ENCODE data around the gene PPIA.
A peak's percentile ranks its signal among the peaks of the same experiment; 100 is the strongest.

Gene PPIA

GRCh38 chr7:44796504-44797328 lies at the start of gene PPIA:
PPIA (plus strand) TSS chr7:44796681; CDS start chr7:44796725, 44 bp downstream.
- DNase-seq = peak; percentile 96

DNA sequence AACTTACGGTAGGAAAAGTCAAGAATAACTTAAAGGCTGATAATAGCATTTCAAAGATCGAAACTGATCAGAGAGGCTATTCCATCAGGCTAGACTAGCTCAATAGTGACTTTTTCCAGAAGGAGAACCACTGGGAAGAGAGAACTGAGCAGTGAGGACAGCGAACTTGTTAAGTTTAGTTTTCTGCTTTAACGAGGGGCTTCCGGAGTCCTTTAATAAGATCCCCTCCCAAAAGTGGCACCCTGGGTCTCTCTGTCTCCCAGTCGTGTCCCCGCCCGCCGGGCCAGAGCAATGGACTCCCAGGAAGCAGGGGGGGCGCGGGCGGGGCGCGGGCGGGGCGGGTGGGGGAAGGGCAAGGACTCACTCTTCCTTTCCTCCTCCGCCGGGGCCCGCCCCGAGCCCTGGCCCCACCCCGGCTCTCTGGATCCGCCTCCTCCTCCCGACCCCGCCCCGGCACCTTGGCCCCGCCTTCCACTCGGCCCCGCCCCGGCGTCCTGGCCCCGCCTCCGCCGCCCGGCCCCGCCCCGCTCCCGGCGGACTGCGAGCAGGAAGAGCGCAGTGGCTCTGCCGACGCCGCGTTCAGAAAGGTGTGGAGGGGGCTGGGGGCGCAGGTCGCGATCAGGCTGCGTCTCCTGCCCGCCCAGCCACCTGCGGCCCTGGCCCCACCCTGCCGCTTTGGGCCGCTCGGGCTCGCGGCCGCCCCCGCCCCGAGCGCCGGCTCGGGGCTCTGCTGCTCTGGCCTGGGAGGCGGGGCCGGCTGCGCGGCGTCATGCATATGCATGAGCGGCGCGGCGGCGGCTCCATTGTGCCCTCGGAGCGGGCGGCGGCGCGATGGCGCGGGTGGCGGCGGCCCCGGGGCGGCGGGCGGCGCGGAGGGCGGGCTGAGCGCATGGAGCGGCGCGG lies 48.2 kb upstream of the PPIA start, which contains the start of gene ZMIZ2:
TSS of gene ZMIZ2 (plus strand) at position 803 of the 903 bp plus-strand sequence. CDS start 7,403 bp downstream, outside the sequence.
- peak; percentile 96 for DNase-seq

DNA sequence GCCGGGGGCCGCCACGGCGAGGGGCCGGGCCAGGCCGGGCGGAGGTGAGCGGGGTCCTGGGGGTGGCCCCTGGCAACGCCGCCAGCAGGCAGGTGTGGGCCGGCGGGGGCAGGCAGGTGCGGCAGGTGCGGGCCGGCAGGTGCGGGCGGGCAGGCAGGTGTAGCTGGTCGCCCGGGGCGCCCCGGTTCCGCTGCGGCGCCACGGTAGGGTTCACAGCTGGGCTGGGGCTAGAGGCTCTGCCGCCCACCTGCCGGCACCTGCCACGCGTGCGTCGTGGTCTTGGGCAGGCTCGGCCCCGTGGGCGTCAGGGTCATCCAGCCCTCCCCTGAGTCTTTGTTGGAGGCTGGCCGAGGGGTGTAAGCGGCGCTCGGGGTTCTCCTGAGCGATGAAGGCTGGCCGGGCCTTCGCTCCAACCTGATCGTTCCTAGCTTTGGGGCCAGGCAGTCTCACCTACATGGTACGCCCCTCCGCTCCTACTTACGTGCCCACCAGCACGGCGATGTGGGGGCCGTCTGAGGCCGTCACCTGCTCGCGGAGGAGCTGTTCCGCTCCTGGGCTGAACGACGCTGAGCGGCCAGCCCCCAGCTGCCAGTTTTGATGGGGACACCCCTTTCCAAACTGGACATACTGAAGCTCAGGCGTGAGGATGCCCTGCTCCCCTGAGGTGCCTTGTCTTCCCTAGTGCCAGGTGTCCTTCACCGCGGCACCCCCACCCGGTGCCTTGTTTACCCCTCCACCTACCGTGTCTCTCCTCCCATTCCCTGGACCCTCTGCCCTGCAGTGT lies 47.3 kb upstream of the PPIA start:
- DNase-seq = no peak

DNA sequence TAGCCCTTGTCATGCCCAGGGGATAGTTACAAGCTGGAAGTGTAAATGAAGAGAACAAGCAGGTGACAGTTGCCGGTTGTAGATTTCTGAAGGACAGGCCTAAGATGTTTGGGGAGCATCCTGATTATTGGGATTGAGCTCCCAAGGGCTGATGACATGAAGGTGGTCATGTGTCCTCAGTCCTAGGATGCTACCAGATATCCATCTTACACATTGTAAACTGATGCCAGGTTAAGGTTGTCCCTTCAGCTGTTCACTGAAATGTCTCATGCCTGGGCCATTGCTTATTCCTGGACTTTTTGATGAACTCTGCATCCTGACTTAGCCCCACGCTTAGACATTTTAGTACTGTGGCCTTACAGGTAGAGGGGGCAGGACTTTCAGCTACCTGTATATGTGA lies 46.5 kb upstream of the PPIA start:
- no peak for DNase-seq

DNA sequence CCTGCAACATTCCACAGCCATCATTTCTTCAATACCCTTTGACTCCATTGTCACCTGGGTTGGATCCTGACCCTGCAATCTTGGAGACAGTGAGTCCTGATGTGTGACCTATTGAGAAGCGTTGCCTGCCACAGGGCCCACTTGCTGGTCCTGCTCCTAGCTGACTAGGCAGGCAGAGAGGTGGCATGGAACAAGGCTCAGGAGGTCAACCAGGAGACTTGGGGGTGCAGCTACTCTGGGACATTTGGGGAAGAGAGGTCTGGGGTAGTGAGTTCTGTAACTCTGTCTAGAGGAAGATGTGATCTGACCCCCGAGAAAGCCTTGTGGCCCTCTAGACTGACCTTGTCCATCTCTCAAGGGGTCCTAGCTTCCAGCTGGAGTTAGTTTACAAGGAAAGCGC lies 46.1 kb upstream of the PPIA start:
- no peak for DNase-seq

DNA sequence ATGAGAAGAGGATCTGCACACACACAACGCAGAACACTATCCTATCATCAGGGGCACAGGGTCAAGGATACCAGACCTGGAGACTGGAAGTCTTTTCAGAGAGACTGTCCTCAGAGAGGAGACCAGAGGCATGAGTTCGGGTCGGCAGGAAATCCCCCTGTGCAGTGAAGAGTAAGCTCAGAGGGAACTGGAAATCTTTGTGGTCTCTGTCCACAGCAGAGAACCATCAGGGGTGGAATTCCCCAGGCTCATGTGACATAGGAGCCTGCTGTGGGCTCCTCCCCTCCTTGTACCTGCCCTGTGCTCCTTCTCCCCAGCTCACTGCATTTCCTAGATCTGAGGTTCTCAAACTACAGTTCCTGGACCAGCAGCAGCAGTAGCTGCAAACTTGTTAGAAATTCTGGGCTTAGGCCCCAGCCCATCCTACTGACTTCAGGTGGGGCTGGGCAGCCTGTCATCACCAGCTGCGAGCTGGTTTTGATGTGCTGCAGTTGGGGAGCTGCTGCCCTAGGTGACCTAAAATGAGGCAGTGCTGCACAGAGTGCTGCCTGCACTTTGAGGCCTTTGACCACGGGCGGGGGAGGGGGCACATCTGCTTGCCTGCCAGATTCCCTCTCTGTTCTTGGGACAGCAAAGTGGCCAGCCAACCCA lies 45.4 kb upstream of the PPIA start:
- DNase-seq = no peak

DNA sequence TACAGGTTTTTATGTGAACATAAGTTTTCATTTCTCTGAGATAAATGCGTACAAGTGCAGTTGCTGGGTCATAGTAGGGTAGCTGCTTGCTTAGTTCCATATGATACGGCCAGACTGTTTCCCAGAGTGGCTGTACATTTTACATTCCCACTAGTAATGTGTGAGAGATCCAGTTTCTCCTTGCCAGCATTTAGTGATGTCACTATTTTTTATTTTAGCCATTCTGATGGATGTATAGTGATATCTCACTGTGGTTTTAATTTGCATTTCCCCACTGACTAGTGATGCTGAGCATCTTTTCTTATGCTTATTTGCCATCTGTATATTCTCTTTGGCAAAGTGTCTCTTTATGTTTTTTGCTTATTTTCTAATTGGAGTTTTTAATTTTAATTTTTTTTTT lies 43.7 kb upstream of the PPIA start:
- DNase-seq = no peak

- DNase-seq = no peak
Measured at GRCh38 chr7:44754802-44755697, 41.4 kb upstream of the PPIA start.

- DNase-seq = no peak
Measured at GRCh38 chr7:44755698-44756627, 40.5 kb upstream of the PPIA start.

- DNase-seq = no peak
Measured at GRCh38 chr7:44756904-44757303, 39.6 kb upstream of the PPIA start.

DNA sequence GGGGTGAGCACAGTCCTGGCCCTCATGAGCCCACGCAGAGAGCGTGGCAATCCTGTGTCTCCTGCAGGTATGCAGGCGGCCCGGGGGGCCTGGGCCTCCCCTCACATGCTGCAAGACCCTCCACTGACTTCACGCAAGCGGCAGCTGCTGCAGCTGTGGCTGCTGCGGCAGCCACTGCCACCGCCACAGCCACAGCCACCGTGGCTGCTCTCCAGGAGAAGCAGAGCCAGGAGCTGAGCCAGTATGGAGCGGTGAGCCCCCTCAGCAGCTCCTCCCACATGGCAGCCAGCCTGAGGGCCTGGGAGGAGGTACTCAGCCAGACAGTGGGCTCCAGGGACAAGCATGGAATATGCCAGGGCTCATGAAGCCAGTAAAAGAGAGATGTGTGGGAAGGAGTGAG lies 39.2 kb upstream of the PPIA start:
- DNase-seq = no peak

DNA sequence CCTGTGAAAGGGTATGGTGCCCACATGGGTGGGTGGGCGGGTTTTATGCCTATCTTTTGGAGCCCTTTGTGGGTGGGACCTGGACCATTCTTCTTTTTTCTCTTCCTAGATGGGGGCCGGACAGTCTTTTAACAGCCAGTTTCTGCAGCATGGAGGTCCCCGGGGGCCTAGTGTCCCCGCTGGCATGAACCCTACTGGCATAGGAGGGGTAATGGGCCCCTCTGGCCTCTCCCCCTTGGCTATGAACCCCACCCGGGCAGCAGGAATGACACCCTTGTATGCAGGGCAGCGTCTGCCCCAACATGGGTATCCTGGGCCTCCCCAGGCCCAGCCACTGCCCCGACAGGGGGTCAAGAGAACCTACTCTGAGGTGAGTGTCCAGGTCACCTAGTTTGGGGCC lies 38.7 kb upstream of the PPIA start:
- DNase-seq = no peak

DNA sequence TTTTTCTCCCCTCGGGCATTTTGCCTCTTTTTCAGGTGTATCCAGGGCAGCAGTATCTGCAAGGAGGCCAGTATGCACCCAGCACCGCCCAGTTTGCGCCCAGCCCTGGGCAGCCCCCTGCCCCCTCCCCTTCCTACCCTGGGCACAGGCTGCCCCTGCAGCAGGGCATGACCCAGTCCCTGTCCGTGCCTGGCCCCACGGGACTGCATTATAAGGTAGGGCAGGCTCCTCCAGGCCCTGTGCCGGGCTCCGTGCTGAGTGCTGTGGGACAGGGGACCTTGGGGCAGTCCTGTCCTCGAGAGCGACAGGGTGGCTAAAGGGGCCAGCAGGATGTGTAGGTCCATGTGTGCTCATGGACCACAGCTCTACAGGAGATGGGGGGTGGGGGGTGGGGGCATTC lies 37.2 kb upstream of the PPIA start:
- DNase-seq = no peak

DNA sequence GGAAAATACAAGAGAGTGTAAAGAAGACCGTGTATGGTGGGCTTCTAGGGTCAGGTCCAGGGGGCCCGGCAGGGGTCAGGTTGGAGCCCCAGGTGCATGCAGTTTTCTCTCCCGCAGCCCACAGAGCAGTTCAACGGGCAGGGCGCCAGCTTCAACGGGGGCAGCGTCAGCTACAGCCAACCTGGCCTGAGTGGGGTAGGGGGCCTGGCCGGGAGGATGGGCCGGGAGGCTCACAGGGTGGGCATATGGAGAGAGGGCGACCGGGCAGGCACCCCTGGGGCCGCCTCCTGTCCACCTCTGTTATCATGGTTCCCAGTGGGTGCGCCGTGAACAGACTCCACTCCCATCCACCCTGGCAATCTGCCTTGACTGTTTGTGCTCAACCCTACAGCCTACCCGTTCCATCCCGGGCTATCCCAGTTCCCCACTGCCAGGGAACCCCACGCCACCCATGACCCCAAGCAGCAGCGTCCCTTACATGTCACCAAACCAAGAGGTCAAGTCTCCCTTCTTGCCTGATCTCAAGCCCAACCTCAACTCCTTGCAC lies 36.4 kb upstream of the PPIA start:
- no peak for DNase-seq

DNA sequence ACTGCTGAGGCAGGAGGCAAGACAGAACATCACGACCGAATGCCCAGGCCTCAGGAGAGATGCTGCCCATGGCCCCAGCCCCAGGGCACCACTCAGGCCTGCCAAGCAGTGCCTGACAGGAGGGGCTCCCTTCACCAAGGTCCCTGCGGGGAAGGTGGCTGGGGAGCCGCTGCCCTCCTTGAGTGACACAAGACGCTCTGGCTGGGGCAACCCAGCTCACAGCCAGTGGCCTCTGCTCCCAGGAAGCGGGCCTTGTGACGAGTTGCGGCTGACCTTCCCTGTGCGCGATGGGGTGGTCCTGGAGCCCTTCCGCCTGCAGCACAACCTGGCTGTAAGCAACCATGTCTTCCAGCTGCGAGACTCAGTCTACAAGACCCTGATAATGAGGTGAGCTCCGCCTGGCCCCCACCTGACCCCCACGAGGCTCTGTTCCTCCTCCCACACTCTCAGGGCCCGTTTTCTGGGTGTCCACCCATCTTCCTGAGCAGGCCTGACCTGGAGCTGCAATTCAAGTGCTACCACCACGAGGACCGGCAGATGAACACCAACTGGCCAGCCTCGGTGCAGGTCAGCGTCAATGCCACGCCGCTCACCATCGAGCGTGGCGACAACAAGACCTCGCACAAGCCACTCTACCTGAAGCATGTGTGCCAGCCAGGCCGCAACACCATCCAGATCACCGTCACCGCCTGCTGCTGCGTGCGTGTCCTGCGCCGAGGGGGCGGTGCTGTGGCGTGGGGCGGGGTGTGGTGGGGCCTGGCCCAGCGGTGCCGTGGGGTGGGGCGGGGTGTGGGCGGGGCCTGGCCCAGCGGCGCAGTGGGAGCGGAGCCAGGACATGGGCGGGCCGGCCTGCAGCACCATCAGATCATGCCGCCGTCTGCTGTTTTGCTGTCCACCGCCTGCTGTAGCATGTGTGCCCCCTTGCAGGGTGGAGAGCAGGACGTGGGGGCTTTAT lies 35.0 kb upstream of the PPIA start:
- no peak for DNase-seq

GRCh38 chr7:44762300-44762699 lies 34.2 kb upstream of the PPIA start:
- DNase-seq = no peak

GRCh38 chr7:44762726-44763522 lies 33.6 kb upstream of the PPIA start:
- no peak for DNase-seq

DNA sequence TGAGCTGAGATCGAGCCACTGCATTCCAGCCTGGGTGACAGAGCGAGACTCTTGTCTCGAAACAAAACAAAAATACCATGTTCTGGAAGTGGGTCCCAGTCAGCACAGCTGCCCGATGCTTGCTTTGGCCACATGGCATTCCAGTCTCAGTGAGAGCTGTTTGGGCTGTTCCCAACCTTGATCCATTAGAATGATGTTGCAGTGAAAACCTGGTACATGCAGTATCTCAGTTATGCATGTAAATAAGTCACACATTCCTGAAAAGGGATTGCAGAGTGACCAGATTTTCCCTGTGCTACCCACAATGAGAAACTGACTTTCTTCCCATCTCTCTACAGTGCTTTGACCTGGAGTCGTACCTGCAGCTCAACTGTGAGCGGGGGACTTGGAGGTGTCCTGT lies 32.4 kb upstream of the PPIA start:
- no peak for DNase-seq

All from NCI-H2107 (cell line).